Large intestine (tissue), 3 donors: ENCODE results near the gene BAX. TPM values are rescaled to one million over a fixed set of nuclear protein-coding genes. Genes with fewer than 3 reads are reported as not detected.
"Not testable (repeated sequence)": the region's sequence is repeated elsewhere in the genome, so short reads cannot be mapped to it uniquely, and the experiment has no call there.

Experiments
- DNase-seq, 2 donors: peaks; one replicate each; pipeline versions ENCODE4 v3.0.0 to v3.0.0-alpha.2; 2013
- H3K27ac ChIP-seq: one replicate; pipeline ENCODE4 v1.5.1; 2013; ENCODE audit warnings: low read length
- H3K27me3 ChIP-seq: 2 replicates; pipeline ENCODE4 v1.6.1; 2013; ENCODE audit warnings: low read length; ENCODE audit not compliant: control insufficient read depth, insufficient read depth
- H3K36me3 ChIP-seq: 2 replicates; pipeline ENCODE4 v1.6.1; 2013; ENCODE audit warnings: low read length; ENCODE audit not compliant: control insufficient read depth, insufficient read depth
- H3K4me1 ChIP-seq: one replicate; pipeline ENCODE4 v1.6.1; 2013; ENCODE audit warnings: low read length; ENCODE audit not compliant: control insufficient read depth, insufficient read depth
- H3K4me3 ChIP-seq: one replicate; pipeline ENCODE4 v1.5.1; 2013; ENCODE audit warnings: low read length
- H3K9me3 ChIP-seq: one replicate; pipeline ENCODE4 v1.6.1; 2013; ENCODE audit warnings: mild to moderate bottlenecking, low read depth, low read length, moderate library complexity; ENCODE audit not compliant: control insufficient read depth
- WGBS: methylation state at CpG from one replicate; pipeline ENCODE4 v1.1.5; 2013; ENCODE audit warnings: low lambda C conversion rate; ENCODE audit not compliant: insufficient coverage; 5-methylcytosine and 5-hydroxymethylcytosine counted together
- polyA plus RNA-seq: library from polyadenylated mRNA; unstranded; fragments of 120-200 nt; gene quantifications from one replicate; pipeline ENCODE4 v1.2.1, GENCODE V29; 2013

The BAX gene
- polyA plus RNA-seq, 1 donor = 129 TPM

- not testable (repeated sequence) for H3K27me3 ChIP-seq, H3K9me3 ChIP-seq, H3K4me1 ChIP-seq, H3K27ac ChIP-seq, H3K36me3 ChIP-seq, H3K4me3 ChIP-seq, DNase-seq
- WGBS = no CpG with 5 or more reads among the region's 17 CpGs
Measured at GRCh38 chr19:48927692-48928091, 27.0 kb upstream of the BAX start.

- peaks cover 2% of the 10 kb centered on the region for H3K36me3 ChIP-seq
- peaks cover 3% of the 10 kb centered on the region for H3K27me3 ChIP-seq
- WGBS = 100% methylated on average over 1 of the region's 15 CpGs
- H3K4me3 ChIP-seq = no peak overlapping the region
- DNase-seq = no peak
- peaks cover 4% of the 10 kb centered on the region for H3K4me1 ChIP-seq
- H3K27ac ChIP-seq = no peak overlapping the region
- no peaks in the 10 kb centered on the region for H3K9me3 ChIP-seq
Measured at GRCh38 chr19:48928164-48929025, 26.3 kb upstream of the BAX start.

- WGBS = 0% methylated on average over 1 of the region's 43 CpGs
- DNase-seq = peak; percentile 87 to 94
- no peaks in the 10 kb centered on the region for H3K36me3 ChIP-seq
- peaks cover 3% of the 10 kb centered on the region for H3K27me3 ChIP-seq
- peak within 1 kb of the TSS; percentile 35 for H3K27ac ChIP-seq
- peaks cover 18% of the 10 kb centered on the region for H3K4me1 ChIP-seq
- peak within 1 kb of the TSS; percentile 48 for H3K4me3 ChIP-seq
- peaks cover 14% of the 10 kb centered on the region for H3K9me3 ChIP-seq
Measured at GRCh38 chr19:48933382-48933932, 21.2 kb upstream of the BAX start, which contains the start of gene DHDH. TSS of gene DHDH (plus strand) at chr19:48933699. CDS start at chr19:48933722, 23 bp downstream.

GRCh38 chr19:48934837-48935236 lies 19.8 kb upstream of the BAX start:
- WGBS = 92% methylated on average over 2 of the region's 19 CpGs
- no peaks in the 10 kb centered on the region for H3K36me3 ChIP-seq
- peaks cover 3% of the 10 kb centered on the region for H3K27me3 ChIP-seq
- peaks cover 18% of the 10 kb centered on the region for H3K4me1 ChIP-seq
- no peak for DNase-seq
- H3K27ac ChIP-seq = no peak overlapping the region
- H3K4me3 ChIP-seq = no peak overlapping the region
- H3K9me3 ChIP-seq = peaks cover 14% of the 10 kb centered on the region

GRCh38 chr19:48935864-48936263 lies 18.8 kb upstream of the BAX start:
- H3K27me3 ChIP-seq = peaks cover 3% of the 10 kb centered on the region
- no peak overlapping the region for H3K4me3 ChIP-seq
- DNase-seq = no peak
- WGBS = no CpG with 5 or more reads among the region's 25 CpGs
- no peak overlapping the region for H3K27ac ChIP-seq
- H3K36me3 ChIP-seq = no peaks in the 10 kb centered on the region
- peaks cover 18% of the 10 kb centered on the region for H3K4me1 ChIP-seq
- peaks cover 20% of the 10 kb centered on the region for H3K9me3 ChIP-seq

GRCh38 chr19:48938256-48938655 lies 16.4 kb upstream of the BAX start:
- Histone ChIP-seq H3K27me3 (no peaks in the 10 kb centered on the region), H3K36me3 (no peaks in the 10 kb centered on the region), H3K27ac (no peak overlapping the region), H3K4me1 (peaks cover 14% of the 10 kb centered on the region), H3K9me3 (peaks cover 22% of the 10 kb centered on the region), H3K4me3 (no peak overlapping the region)
- DNase-seq = no peak
- WGBS = 100% methylated on average over 1 of the region's 7 CpGs

- no peaks in the 10 kb centered on the region for H3K27me3 ChIP-seq
- H3K27ac ChIP-seq = no peak overlapping the region
- peaks cover 4% of the 10 kb centered on the region for H3K4me1 ChIP-seq
- no peak for DNase-seq
- H3K4me3 ChIP-seq = no peak overlapping the region
- WGBS = no CpG with 5 or more reads among the region's 5 CpGs
- H3K36me3 ChIP-seq = no peaks in the 10 kb centered on the region
- peaks cover 18% of the 10 kb centered on the region for H3K9me3 ChIP-seq
Measured at GRCh38 chr19:48940902-48941301, 13.8 kb upstream of the BAX start.

- H3K27ac ChIP-seq = no peak overlapping the region
- H3K4me3 ChIP-seq = no peak overlapping the region
- DNase-seq = no peak
- H3K27me3 ChIP-seq = no peaks in the 10 kb centered on the region
- peaks cover 24% of the 10 kb centered on the region for H3K9me3 ChIP-seq
- 92% methylated on average over 2 of the region's 6 CpGs for WGBS
- no peaks in the 10 kb centered on the region for H3K36me3 ChIP-seq
- H3K4me1 ChIP-seq = peaks cover 1% of the 10 kb centered on the region
Measured at GRCh38 chr19:48943081-48943480, 11.6 kb upstream of the BAX start.

- DNase-seq = no peak
- WGBS = no CpG with 5 or more reads among the region's 5 CpGs
Measured at GRCh38 chr19:48945415-48945814, 9.3 kb upstream of the BAX start.

GRCh38 chr19:48945817-48946216 lies 8.9 kb upstream of the BAX start:
- H3K9me3 ChIP-seq = peaks cover 19% of the 10 kb centered on the region
- no peaks in the 10 kb centered on the region for H3K36me3 ChIP-seq
- no peaks in the 10 kb centered on the region for H3K4me1 ChIP-seq
- H3K27ac ChIP-seq = no peak overlapping the region
- DNase-seq = no peak
- no peak overlapping the region for H3K4me3 ChIP-seq
- H3K27me3 ChIP-seq = no peaks in the 10 kb centered on the region
- 92% methylated on average over 2 of the region's 2 CpGs for whole genome bisulfite sequencing

More at GRCh38 chr19:48945415-48945814, 9.3 kb upstream of the BAX start:
- no peaks in the 10 kb centered on the region for H3K4me1 ChIP-seq
- no peaks in the 10 kb centered on the region for H3K27me3 ChIP-seq
- no peaks in the 10 kb centered on the region for H3K36me3 ChIP-seq
- H3K9me3 ChIP-seq = peaks cover 23% of the 10 kb centered on the region
- H3K27ac ChIP-seq = no peak overlapping the region
- no peak overlapping the region for H3K4me3 ChIP-seq
